Peyer's patch (tissue), 4 donors: ENCODE measurements around the gene BTNL8. TPM values are rescaled to one million over a fixed set of nuclear protein-coding genes. Genes with fewer than 3 reads are reported as not detected.

Experiments
- DNase-seq, 3 donors: peaks; one replicate each; pipeline ENCODE4 v3.0.0-alpha.2; 2017 to 2019
- H3K27ac ChIP-seq, 4 donors: fragments of 200-600 bp; sonication (generic); one replicate each; pipeline ENCODE4 v1.5.1; 2016 to 2019
- H3K27me3 ChIP-seq, 2 donors: fragments of 200-600 bp; sonication (generic); one replicate each; pipeline ENCODE4 v1.5.1; 2019
- H3K36me3 ChIP-seq, 3 donors: fragments of 200-600 bp; sonication (generic); one replicate each; pipeline ENCODE4 v1.5.1; 2016 to 2019
- H3K4me1 ChIP-seq, 4 donors: fragments of 200-600 bp; sonication (generic); one replicate each; pipeline ENCODE4 v1.5.1; 2016 to 2019
- H3K4me3 ChIP-seq, 4 donors: fragments of 200-600 bp; sonication (generic); 1 replicate in 3 of 4; 2 replicates in 1 of 4; pipeline ENCODE4 v1.5.1; 2016 to 2019; ENCODE audit warnings: mild to moderate bottlenecking in 1 of 4
- H3K9me3 ChIP-seq, 4 donors: fragments of 200-600 bp; sonication (generic); one replicate each; pipeline ENCODE4 v1.5.1; 2016 to 2019; ENCODE audit warnings: mild to moderate bottlenecking in 1 of 4
- CTCF ChIP-seq, 6 experiments: fragments of 450-650 bp in 4 of 6; fragments of 200-600 bp in 2 of 6; sonication (generic) in 1 of 6; IDR thresholded peaks; one replicate each; pipeline ENCODE4 v1.5.1; 2017 to 2019; ENCODE audit warnings: antibody characterized with exemption in 6 of 6, mild to moderate bottlenecking in 3 of 6, moderate library complexity in 1 of 6
- POLR2A ChIP-seq, 2 donors: fragments of 450-650 bp; IDR thresholded peaks; one replicate each; pipeline ENCODE4 v1.5.1; 2017; ENCODE audit warnings: antibody characterized with exemption in 2 of 2, mild to moderate bottlenecking in 2 of 2, moderate library complexity in 2 of 2
- total RNA-seq, 4 donors: library from RNA; depleted of rRNA; stranded (reverse); fragments of >200 nt; gene quantifications; one replicate each; pipeline ENCODE4 v1.1.0, GENCODE V29; 2016

Gene BTNL8
- total RNA-seq, 4 donors from 2014 or later, result 6.6 to 337 (median 134) TPM

- Histone ChIP-seq H3K27me3 (no peaks in the 10 kb centered on the region), H3K27ac (no peak overlapping the region), H3K36me3 (no peaks in the 10 kb centered on the region), H3K9me3 (no peaks in the 10 kb centered on the region), H3K4me1 (no peaks in the 10 kb centered on the region), H3K4me3 (no peak overlapping the region)
- TF ChIP-seq POLR2A (IDR thresholded peaks at IDR 0.05) (no peak), CTCF (IDR thresholded peaks at IDR 0.05) (no peak)
- no peak for DNase-seq
Observed at GRCh38 chr5:180870276-180871068, 28.5 kb upstream of the BTNL8 start.

GRCh38 chr5:180872419-180872818 lies 26.5 kb upstream of the BTNL8 start:
- Histone ChIP-seq H3K4me1 (no peaks in the 10 kb centered on the region), H3K36me3 (no peaks in the 10 kb centered on the region), H3K9me3 (no peaks in the 10 kb centered on the region), H3K27ac (no peak overlapping the region), H3K4me3 (no peak overlapping the region), H3K27me3 (no peaks in the 10 kb centered on the region)
- no peak for DNase-seq
- TF ChIP-seq POLR2A (IDR thresholded peaks at IDR 0.05) (no peak), CTCF (IDR thresholded peaks at IDR 0.05) (no peak)

- Histone ChIP-seq H3K36me3 (no peaks in the 10 kb centered on the region), H3K9me3 (no peaks in the 10 kb centered on the region), H3K4me3 (no peak overlapping the region), H3K27me3 (no peaks in the 10 kb centered on the region), H3K27ac (no peak overlapping the region), H3K4me1 (no peaks in the 10 kb centered on the region)
- no peak for DNase-seq
- TF ChIP-seq POLR2A (IDR thresholded peaks at IDR 0.05), result no peak
- TF ChIP-seq CTCF (IDR thresholded peaks at IDR 0.05), result no peak
Observed at GRCh38 chr5:180873615-180874520, 25.1 kb upstream of the BTNL8 start.

- DNase-seq, result no peak
- Histone ChIP-seq H3K4me1 (no peaks in the 10 kb centered on the region), H3K27ac (no peak overlapping the region), H3K9me3 (no peaks in the 10 kb centered on the region), H3K36me3 (no peaks in the 10 kb centered on the region), H3K4me3 (no peak overlapping the region), H3K27me3 (no peaks in the 10 kb centered on the region)
- no peak for TF ChIP-seq POLR2A (IDR thresholded peaks at IDR 0.05)
- TF ChIP-seq CTCF (IDR thresholded peaks at IDR 0.05), result no peak
Observed at GRCh38 chr5:180874804-180875582, 24.0 kb upstream of the BTNL8 start.

GRCh38 chr5:180875860-180876426 lies 23.0 kb upstream of the BTNL8 start:
- no peaks in the 10 kb centered on the region for H3K36me3 ChIP-seq
- H3K27ac ChIP-seq, result no peak overlapping the region
- TF ChIP-seq POLR2A (IDR thresholded peaks at IDR 0.05) (no peak), CTCF (IDR thresholded peaks at IDR 0.05) (no peak)
- H3K4me1 ChIP-seq, result no peaks in the 10 kb centered on the region
- no peaks in the 10 kb centered on the region for H3K27me3 ChIP-seq
- no peak overlapping the region for H3K4me3 ChIP-seq
- no peaks in the 10 kb centered on the region for H3K9me3 ChIP-seq
- DNase-seq, result no peak
